Activated CD4-positive, CD25-positive, alpha-beta regulatory T cell (primary cell): Measurements from ENCODE around the gene RASL11A.
"Not testable (repeated sequence)": the region's sequence is repeated elsewhere in the genome, so short reads cannot be mapped to it uniquely, and the experiment has no call there.

Source experiments
- DNase-seq, 4 experiments: peaks; one replicate each; lab custom pipeline; 2025; lab: John Stamatoyannopoulos, UW

The RASL11A gene

GRCh38 chr13:27267596-27267995 is 3.0 kb upstream of the RASL11A start:
- no peak for DNase-seq

- no peak for DNase-seq
These were observed 1.4 kb upstream of the RASL11A start for GRCh38 chr13:27269114-27269665.

GRCh38 chr13:27271570-27272096 is 1.0 kb downstream of the RASL11A start:
- no peak for DNase-seq

GRCh38 chr13:27273658-27274425 is 3.2 kb downstream of the RASL11A start:
- no peak for DNase-seq

- DNase-seq, result no peak
These were observed 4.0 kb downstream of the RASL11A start for GRCh38 chr13:27274631-27275030.

- no peak for DNase-seq
These were observed 5.6 kb downstream of the RASL11A start for GRCh38 chr13:27276188-27276587.

- no peak for DNase-seq
These were observed 8.9 kb downstream of the RASL11A start for GRCh38 chr13:27279506-27279905.

GRCh38 chr13:27280009-27280656 is 9.5 kb downstream of the RASL11A start:
- DNase-seq, result no peak

- DNase-seq, result no peak
These were observed 10.2 kb downstream of the RASL11A start for GRCh38 chr13:27280841-27281240.

- no peak for DNase-seq
These were observed 10.8 kb downstream of the RASL11A start for GRCh38 chr13:27281420-27281819.

GRCh38 chr13:27283906-27284493 is 13.4 kb downstream of the RASL11A start:
- DNase-seq, result no peak

- no peak for DNase-seq
These were observed 17.8 kb downstream of the RASL11A start for GRCh38 chr13:27288392-27288791.

GRCh38 chr13:27289011-27289665 is 18.5 kb downstream of the RASL11A start:
- no peak for DNase-seq

- no peak for DNase-seq
These were observed 20.1 kb downstream of the RASL11A start for GRCh38 chr13:27290715-27291114.

- DNase-seq, result not testable (repeated sequence)
These were observed 21.3 kb downstream of the RASL11A start for GRCh38 chr13:27291967-27292366.

GRCh38 chr13:27293076-27293691 is 22.6 kb downstream of the RASL11A start:
- no peak for DNase-seq

- no peak for DNase-seq
These were observed 23.4 kb downstream of the RASL11A start for GRCh38 chr13:27293873-27294515.

- DNase-seq, result no peak
These were observed 24.5 kb downstream of the RASL11A start for GRCh38 chr13:27295096-27295495.

- no peak for DNase-seq
These were observed 25.0 kb downstream of the RASL11A start for GRCh38 chr13:27295660-27296059.

- no peak for DNase-seq
These were observed 25.9 kb downstream of the RASL11A start for GRCh38 chr13:27296496-27296895.

GRCh38 chr13:27298849-27299248 is 28.2 kb downstream of the RASL11A start:
- no peak for DNase-seq
